Fibroblast of lung (primary cell): ENCODE results near the gene GPD1. TPM values are rescaled to one million over a fixed set of nuclear protein-coding genes. Genes with fewer than 3 reads are reported as not detected.

ENCODE experiments used
- DNase-seq, 2 donors: peaks; one replicate each; pipeline versions ENCODE4 v3.0.0 to v3.0.0-alpha.2; 2010; ENCODE audit warnings: low read depth in 2 of 2
- H2AFZ ChIP-seq: 2 replicates; pipeline ENCODE4 v1.5.1; 2012; ENCODE audit warnings: low read length, control low read depth, inconsistent platforms
- H3K27ac ChIP-seq: 2 replicates; pipeline ENCODE4 v1.5.1; 2011; ENCODE audit warnings: low read length, control low read depth; ENCODE audit not compliant: insufficient read depth
- H3K27me3 ChIP-seq: 2 replicates; pipeline ENCODE4 v1.5.1; 2011; ENCODE audit warnings: mild to moderate bottlenecking, low read length; ENCODE audit not compliant: control insufficient read depth, insufficient read depth
- H3K36me3 ChIP-seq: 2 replicates; pipeline ENCODE4 v1.5.1; 2011; ENCODE audit warnings: low read length; ENCODE audit not compliant: control insufficient read depth, insufficient read depth
- H3K4me1 ChIP-seq: 2 replicates; pipeline ENCODE4 v1.5.1; 2011; ENCODE audit warnings: low read length; ENCODE audit not compliant: control insufficient read depth, insufficient read depth; ENCODE audit errors: extremely low read depth
- H3K4me2 ChIP-seq: 2 replicates; pipeline ENCODE4 v1.5.1; 2011; ENCODE audit warnings: low read length, control low read depth; ENCODE audit not compliant: insufficient read depth; ENCODE audit errors: extremely low read depth
- H3K4me3 ChIP-seq, 4 experiments: fragments of 200-600 bp in 1 of 4; sonication (generic) in 1 of 4; replicated peaks in 1 of 4; 2 replicates each; pipeline ENCODE4 v1.5.1; 2011 to 2016; ENCODE audit warnings: low read length in 4 of 4, low read depth in 3 of 4, mild to moderate bottlenecking in 3 of 4, control low read depth in 2 of 4, inconsistent platforms in 1 of 4, mixed read lengths in 1 of 4; ENCODE audit not compliant: insufficient read depth in 1 of 4; ENCODE audit errors: control extremely low read depth in 1 of 4
- H3K79me2 ChIP-seq: 2 replicates; pipeline ENCODE4 v1.5.1; 2012; ENCODE audit warnings: mild to moderate bottlenecking, low read length, inconsistent platforms; ENCODE audit not compliant: control insufficient read depth, insufficient read depth
- H3K9ac ChIP-seq: 2 replicates; pipeline ENCODE4 v1.5.1; 2011; ENCODE audit warnings: mild to moderate bottlenecking, low read length, control low read depth; ENCODE audit not compliant: insufficient read depth
- H3K9me3 ChIP-seq: 2 replicates; pipeline ENCODE4 v1.5.1; 2012; ENCODE audit warnings: low read depth, low read length; ENCODE audit not compliant: control insufficient read depth, insufficient read depth
- H4K20me1 ChIP-seq: 2 replicates; pipeline ENCODE4 v1.5.1; 2011; ENCODE audit warnings: low read length; ENCODE audit not compliant: control insufficient read depth, insufficient read depth; ENCODE audit errors: extremely low read depth
- EZH2 ChIP-seq: IDR thresholded peaks from 2 replicates; pipeline ENCODE4 v1.5.1; 2012; ENCODE audit warnings: low read length, control low read depth, mild to moderate bottlenecking; ENCODE audit errors: missing control alignments
- polyA plus RNA-seq, 2 donors: library from polyadenylated mRNA; depleted of rRNA in 1 of 2; stranded (reverse) in 1 of 2; unstranded in 1 of 2; fragments of >200 nt; gene quantifications; 2 replicates each; pipeline ENCODE4 v1.2.1, GENCODE V29; 2011 to 2012; ENCODE audit warnings: missing spikeins in 1 of 2
- total RNA-seq: library from RNA; depleted of rRNA; stranded (reverse); fragments of >200 nt; gene quantifications from 2 replicates; pipeline ENCODE4 v1.2.1, GENCODE V29; 2014
- TF ChIP-seq, protein P1 (sequence below), 2 donors: IDR thresholded peaks in 1 of 2; conservative IDR thresholded peaks in 1 of 2; 1 replicate in 1 of 2; 2 replicates in 1 of 2; pipeline ENCODE4 v1.5.1; 2011 to 2012; ENCODE audit warnings: low read length in 2 of 2, control low read depth in 1 of 2, inconsistent platforms in 1 of 2, low read depth in 1 of 2, mild to moderate bottlenecking in 1 of 2

Gene GPD1
- total and polyA plus RNA-seq, 2 donors (not counting 1 experiment from before 2014, with no cell fraction given): under 0.01 to 0.03 TPM

GRCh38 chr12:50157259-50157658 lies 53.5 kb downstream of the GPD1 start:
- no peak overlapping the region for H3K27ac ChIP-seq
- H3K36me3 ChIP-seq: no peaks in the 10 kb centered on the region
- no peak overlapping the region for H3K4me2 ChIP-seq
- H4K20me1 ChIP-seq: no peaks in the 10 kb centered on the region
- H3K9ac ChIP-seq: no peak overlapping the region
- H3K4me3 ChIP-seq: no peak overlapping the region
- peak in 1 of 2 donors; percentile 54 for DNase-seq
- H3K9me3 ChIP-seq: no peaks in the 10 kb centered on the region
- peaks cover 13% of the 10 kb centered on the region for H3K79me2 ChIP-seq
- H3K4me1 ChIP-seq: no peaks in the 10 kb centered on the region
- TF ChIP-seq, protein P1, sequence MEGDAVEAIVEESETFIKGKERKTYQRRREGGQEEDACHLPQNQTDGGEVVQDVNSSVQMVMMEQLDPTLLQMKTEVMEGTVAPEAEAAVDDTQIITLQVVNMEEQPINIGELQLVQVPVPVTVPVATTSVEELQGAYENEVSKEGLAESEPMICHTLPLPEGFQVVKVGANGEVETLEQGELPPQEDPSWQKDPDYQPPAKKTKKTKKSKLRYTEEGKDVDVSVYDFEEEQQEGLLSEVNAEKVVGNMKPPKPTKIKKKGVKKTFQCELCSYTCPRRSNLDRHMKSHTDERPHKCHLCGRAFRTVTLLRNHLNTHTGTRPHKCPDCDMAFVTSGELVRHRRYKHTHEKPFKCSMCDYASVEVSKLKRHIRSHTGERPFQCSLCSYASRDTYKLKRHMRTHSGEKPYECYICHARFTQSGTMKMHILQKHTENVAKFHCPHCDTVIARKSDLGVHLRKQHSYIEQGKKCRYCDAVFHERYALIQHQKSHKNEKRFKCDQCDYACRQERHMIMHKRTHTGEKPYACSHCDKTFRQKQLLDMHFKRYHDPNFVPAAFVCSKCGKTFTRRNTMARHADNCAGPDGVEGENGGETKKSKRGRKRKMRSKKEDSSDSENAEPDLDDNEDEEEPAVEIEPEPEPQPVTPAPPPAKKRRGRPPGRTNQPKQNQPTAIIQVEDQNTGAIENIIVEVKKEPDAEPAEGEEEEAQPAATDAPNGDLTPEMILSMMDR (conservative IDR thresholded peaks at IDR 0.05 in 1 of 2, IDR thresholded peaks at IDR 0.05 in 1 of 2; ENCODE audit: low read depth in 1 of 2, low read length in 2 of 2): no peak
- no peak for TF ChIP-seq EZH2
- H3K27me3 ChIP-seq: no peaks in the 10 kb centered on the region
- H2AFZ ChIP-seq: no peak overlapping the region

- H2AFZ ChIP-seq: no peak overlapping the region
- no peak for TF ChIP-seq EZH2
- TF ChIP-seq, protein P1 (conservative IDR thresholded peaks at IDR 0.05 in 1 of 2, IDR thresholded peaks at IDR 0.05 in 1 of 2; ENCODE audit: low read depth in 1 of 2, low read length in 2 of 2): no peak
Measured at GRCh38 chr12:50160643-50161042, 56.8 kb downstream of the GPD1 start.

More at GRCh38 chr12:50160643-50161042, 56.8 kb downstream of the GPD1 start:
- Histone ChIP-seq H3K27ac (no peak overlapping the region), H3K4me2 (no peak overlapping the region), H3K36me3 (no peaks in the 10 kb centered on the region), H4K20me1 (no peaks in the 10 kb centered on the region), H3K4me1 (no peaks in the 10 kb centered on the region), H3K9ac (no peak overlapping the region), H3K4me3 (no peak overlapping the region), H3K9me3 (no peaks in the 10 kb centered on the region), H3K27me3 (no peaks in the 10 kb centered on the region), H3K79me2 (peaks cover 35% of the 10 kb centered on the region)
- no peak for DNase-seq

Other genes with a start within 250 kb of the GPD1 start
- gene FAIM2, start 200.1 kb upstream of the GPD1 start, total RNA-seq: 0.50 and 3.6 TPM in 2 replicates
- 1.00 and 7.3 TPM in 2 replicates for gene FAIM2, start 200.1 kb upstream of the GPD1 start, polyA plus RNA-seq
- gene AQP2, start 153.3 kb upstream of the GPD1 start, total RNA-seq: not detected in 2 replicates
- not detected in 2 replicates for gene AQP2, start 153.3 kb upstream of the GPD1 start, polyA plus RNA-seq
- gene AQP5, start 142.1 kb upstream of the GPD1 start, total RNA-seq: under 0.01 TPM in 1 of 2 replicates, not detected in the other
- gene AQP5, start 142.1 kb upstream of the GPD1 start, polyA plus RNA-seq: not detected in 2 replicates
- under 0.01 and 0.17 TPM in 2 replicates for gene AQP6, start 131.1 kb upstream of the GPD1 start, total RNA-seq
- gene AQP6, start 131.1 kb upstream of the GPD1 start, polyA plus RNA-seq: 0.06 TPM in 1 of 2 replicates, not detected in the other
- gene RACGAP1, start 78.5 kb upstream of the GPD1 start, total RNA-seq: 15.2 and 38.1 TPM in 2 replicates
- 22.9 and 73.4 TPM in 2 replicates for gene RACGAP1, start 78.5 kb upstream of the GPD1 start, polyA plus RNA-seq
- 1.7 and 1.8 TPM in 2 replicates for gene ASIC1, start 46.4 kb upstream of the GPD1 start, total RNA-seq
- 2.6 and 3.9 TPM in 2 replicates for gene ASIC1, start 46.4 kb upstream of the GPD1 start, polyA plus RNA-seq
- 22.9 and 34.3 TPM in 2 replicates for gene SMARCD1, start 18.7 kb upstream of the GPD1 start, total RNA-seq
- 30.5 and 45.0 TPM in 2 replicates for gene SMARCD1, start 18.7 kb upstream of the GPD1 start, polyA plus RNA-seq
- gene COX14, start 8.2 kb downstream of the GPD1 start, total RNA-seq: 39.0 and 55.3 TPM in 2 replicates
- gene COX14, start 8.2 kb downstream of the GPD1 start, polyA plus RNA-seq: 57.1 and 58.7 TPM in 2 replicates
- 36.7 and 51.0 TPM in 2 replicates for gene CERS5, start 63.4 kb downstream of the GPD1 start, total RNA-seq
- 70.3 and 74.4 TPM in 2 replicates for gene CERS5, start 63.4 kb downstream of the GPD1 start, polyA plus RNA-seq
- 70.6 and 171 TPM in 2 replicates for gene LIMA1, start 179.5 kb downstream of the GPD1 start, total RNA-seq
- gene LIMA1, start 179.5 kb downstream of the GPD1 start, polyA plus RNA-seq: 177 and 308 TPM in 2 replicates